Measurements from ENCODE around the gene CEP128.

The CEP128 gene

DNA sequence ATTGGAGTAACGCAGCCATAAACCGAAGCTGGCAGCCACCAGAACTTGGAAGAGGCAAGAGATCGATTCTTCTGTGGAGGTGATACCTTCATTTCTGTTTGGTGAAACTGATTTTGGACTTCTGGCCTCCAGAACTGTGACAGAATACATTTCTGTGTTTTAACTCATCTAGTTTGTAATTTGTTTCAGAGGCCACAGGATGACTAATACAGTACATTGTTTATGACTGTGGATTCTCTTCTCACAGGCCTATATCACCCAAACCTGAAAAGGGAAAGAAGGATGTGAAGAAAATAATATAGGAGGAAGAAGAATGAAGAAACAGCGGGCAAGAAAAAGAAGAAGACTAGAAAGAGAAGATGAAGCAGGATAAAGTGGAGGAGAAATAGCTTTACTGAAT is 466.5 kb downstream of the CEP128 start:
- DNase-seq (ENCODE audit: low read depth) = peak; percentile 29

GRCh38 chr14:80468331-80469122 is 473.0 kb downstream of the CEP128 start:
- DNase-seq (ENCODE audit: low read depth) = no peak

GRCh38 chr14:80465546-80466220 is 475.9 kb downstream of the CEP128 start:
- DNase-seq (ENCODE audit: low read depth) = no peak

- DNase-seq (ENCODE audit: low read depth) = no peak
Observed at GRCh38 chr14:80464531-80465149, 476.9 kb downstream of the CEP128 start.

- peak; percentile 24 for DNase-seq (ENCODE audit: low read depth)
Observed at GRCh38 chr14:80456209-80456608, 485.3 kb downstream of the CEP128 start.

- no peak for DNase-seq (ENCODE audit: low read depth)
Observed at GRCh38 chr14:80455031-80455430, 486.5 kb downstream of the CEP128 start.

- DNase-seq (ENCODE audit: low read depth) = no peak
Observed at GRCh38 chr14:80448267-80448666, 493.3 kb downstream of the CEP128 start.

DNA sequence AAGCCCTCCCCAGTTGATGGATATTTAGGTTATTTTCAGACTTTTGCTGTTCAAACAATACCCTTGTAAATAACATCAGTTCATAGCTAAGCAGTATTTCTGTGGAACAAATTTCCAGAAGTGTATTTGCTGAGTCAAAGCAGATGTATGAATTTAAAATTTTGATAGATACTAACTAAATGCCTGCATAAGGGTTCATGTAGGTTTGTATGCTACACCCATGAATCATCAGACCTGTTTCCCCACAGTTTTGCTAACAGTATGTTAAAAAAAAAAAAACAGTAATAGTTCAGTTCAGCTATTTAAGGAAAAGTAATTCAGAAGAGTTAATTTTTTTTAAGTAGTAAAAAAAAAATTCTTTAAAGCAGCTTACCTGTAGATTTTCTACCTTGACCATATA is 494.1 kb downstream of the CEP128 start:
- DNase-seq (ENCODE audit: low read depth) = no peak
